Measurements from ENCODE around the gene COL4A3.

GRCh38 chr2:227125506-227125905 is 38.9 kb upstream of the COL4A3 start:
- TF ChIP-seq CTCF (conservative IDR thresholded peaks at IDR 0.05), result peak; percentile 33
- no peak for TF ChIP-seq ZFX (IDR thresholded peaks at IDR 0.05)

All from C4-2B (cell line).